Esophagus squamous epithelium (tissue), 5 donors: ENCODE results near the gene CEP162. TPM values are rescaled to one million over a fixed set of nuclear protein-coding genes. Genes with fewer than 3 reads are reported as not detected.

Experiments
- DNase-seq: peaks from one replicate; lab custom pipeline; 2025; lab: John Stamatoyannopoulos, UW
- H3K27ac ChIP-seq, 4 donors: fragments of 200-600 bp; sonication (generic); one replicate each; pipeline ENCODE4 v1.5.1; 2016 to 2019; ENCODE audit warnings: mild to moderate bottlenecking in 1 of 4
- H3K27me3 ChIP-seq, 4 donors: fragments of 200-600 bp; sonication (generic); 1 replicate in 3 of 4; 2 replicates in 1 of 4; pipeline versions ENCODE4 v1.5.1 to v1.6.0; 2017 to 2021; ENCODE audit warnings: antibody characterized with exemption in 1 of 4
- H3K36me3 ChIP-seq, 3 donors: fragments of 200-600 bp; sonication (generic); one replicate each; pipeline ENCODE4 v1.5.1; 2016 to 2019
- H3K4me1 ChIP-seq, 3 donors: fragments of 200-600 bp; sonication (generic); one replicate each; pipeline ENCODE4 v1.5.1; 2017 to 2019
- H3K4me3 ChIP-seq, 4 donors: fragments of 200-600 bp; sonication (generic); 1 replicate in 3 of 4; 2 replicates in 1 of 4; pipeline ENCODE4 v1.5.1; 2016 to 2019; ENCODE audit warnings: mild to moderate bottlenecking in 2 of 4, moderate library complexity in 1 of 4
- H3K9me3 ChIP-seq, 3 donors: fragments of 200-600 bp; sonication (generic); one replicate each; pipeline ENCODE4 v1.5.1; 2016 to 2019
- POLR2A ChIP-seq, 4 donors: fragments of 450-650 bp; IDR thresholded peaks; one replicate each; pipeline ENCODE4 v1.6.1; 2017; ENCODE audit warnings: antibody characterized with exemption in 4 of 4, mild to moderate bottlenecking in 4 of 4, moderate library complexity in 3 of 4
- WGBS, 2 donors: methylation state at CpG; one replicate each; pipeline ENCODE4 v1.1.5; 2018; 5-methylcytosine and 5-hydroxymethylcytosine counted together
- intact Hi-C: fragments of 100-400 bp; cut with DNase I; formaldehyde crosslinking; loops from one replicate; pipeline ENCODE4 v1.15.0; 2022
- total RNA-seq, 4 donors: library from RNA; depleted of rRNA; stranded (reverse); fragments of >200 nt; gene quantifications; one replicate each; pipeline ENCODE4 v1.1.0, GENCODE V29; 2016
- TF ChIP-seq, protein P1 (sequence below), 6 experiments: fragments of 450-650 bp in 4 of 6; fragments of 200-600 bp in 2 of 6; sonication (generic) in 2 of 6; IDR thresholded peaks; one replicate each; pipeline ENCODE4 v1.5.1; 2016 to 2019; ENCODE audit warnings: antibody characterized with exemption in 6 of 6, mild to moderate bottlenecking in 4 of 6, moderate library complexity in 4 of 6
- donor health status: DM: yes; HTN: yes; CAD: no.

The CEP162 gene
- total RNA-seq, 4 donors from 2014 or later: 2.9 to 6.4 (median 4.5) TPM

GRCh38 chr6:84260196-84260595 lies 32.8 kb upstream of the CEP162 start:
- no peak for TF ChIP-seq POLR2A (IDR thresholded peaks at IDR 0.05)
- TF ChIP-seq, protein P1, sequence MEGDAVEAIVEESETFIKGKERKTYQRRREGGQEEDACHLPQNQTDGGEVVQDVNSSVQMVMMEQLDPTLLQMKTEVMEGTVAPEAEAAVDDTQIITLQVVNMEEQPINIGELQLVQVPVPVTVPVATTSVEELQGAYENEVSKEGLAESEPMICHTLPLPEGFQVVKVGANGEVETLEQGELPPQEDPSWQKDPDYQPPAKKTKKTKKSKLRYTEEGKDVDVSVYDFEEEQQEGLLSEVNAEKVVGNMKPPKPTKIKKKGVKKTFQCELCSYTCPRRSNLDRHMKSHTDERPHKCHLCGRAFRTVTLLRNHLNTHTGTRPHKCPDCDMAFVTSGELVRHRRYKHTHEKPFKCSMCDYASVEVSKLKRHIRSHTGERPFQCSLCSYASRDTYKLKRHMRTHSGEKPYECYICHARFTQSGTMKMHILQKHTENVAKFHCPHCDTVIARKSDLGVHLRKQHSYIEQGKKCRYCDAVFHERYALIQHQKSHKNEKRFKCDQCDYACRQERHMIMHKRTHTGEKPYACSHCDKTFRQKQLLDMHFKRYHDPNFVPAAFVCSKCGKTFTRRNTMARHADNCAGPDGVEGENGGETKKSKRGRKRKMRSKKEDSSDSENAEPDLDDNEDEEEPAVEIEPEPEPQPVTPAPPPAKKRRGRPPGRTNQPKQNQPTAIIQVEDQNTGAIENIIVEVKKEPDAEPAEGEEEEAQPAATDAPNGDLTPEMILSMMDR (IDR thresholded peaks at IDR 0.05): no peak
- Histone ChIP-seq H3K9me3 (no peaks in the 10 kb centered on the region), H3K4me1 (no peaks in the 10 kb centered on the region), H3K36me3 (no peaks in the 10 kb centered on the region), H3K27me3 (no peaks in the 10 kb centered on the region), H3K4me3 (no peak overlapping the region), H3K27ac (no peak overlapping the region)
- intact Hi-C loops: no loop called here
- no peak for DNase-seq
- WGBS, 2 donors: 51 to 56% methylated on average over 4 of the region's 4 CpGs

- no peak overlapping the region for H3K27ac ChIP-seq
- intact Hi-C loops: no loop called here
- H3K36me3 ChIP-seq: no peaks in the 10 kb centered on the region
- H3K27me3 ChIP-seq: no peaks in the 10 kb centered on the region
- peak overlapping the region in 1 of 4 donors; percentile 21 for H3K4me3 ChIP-seq
- TF ChIP-seq, protein P1 (IDR thresholded peaks at IDR 0.05): no peak
- TF ChIP-seq POLR2A (IDR thresholded peaks at IDR 0.05): no peak
- 76 to 88% methylated on average over 3 to 4 of the region's 4 CpGs for WGBS, 2 donors
- H3K4me1 ChIP-seq: no peaks in the 10 kb centered on the region
- no peak for DNase-seq
- no peaks in the 10 kb centered on the region for H3K9me3 ChIP-seq
Observed at GRCh38 chr6:84258866-84259265, 31.4 kb upstream of the CEP162 start.

- intact Hi-C loops: no loop called here
- Histone ChIP-seq H3K27me3 (no peaks in the 10 kb centered on the region), H3K36me3 (no peaks in the 10 kb centered on the region), H3K4me1 (no peaks in the 10 kb centered on the region), H3K27ac (no peak overlapping the region), H3K9me3 (no peaks in the 10 kb centered on the region), H3K4me3 (peak overlapping the region in 1 of 4 donors; percentile 21)
- 44% methylated on average over 2 of the region's 2 CpGs; no CpG with 5 or more reads in 1 of the 2 donors for WGBS, 2 donors
- TF ChIP-seq POLR2A (IDR thresholded peaks at IDR 0.05): no peak
- TF ChIP-seq, protein P1 (IDR thresholded peaks at IDR 0.05): no peak
- no peak for DNase-seq
Observed at GRCh38 chr6:84258268-84258667, 30.8 kb upstream of the CEP162 start.

GRCh38 chr6:84255641-84256040 lies 28.2 kb upstream of the CEP162 start:
- DNase-seq: no peak
- Histone ChIP-seq H3K27me3 (no peaks in the 10 kb centered on the region), H3K9me3 (no peaks in the 10 kb centered on the region), H3K4me3 (no peak overlapping the region), H3K36me3 (no peaks in the 10 kb centered on the region), H3K4me1 (no peaks in the 10 kb centered on the region), H3K27ac (no peak overlapping the region)
- intact Hi-C loops: no loop called here
- TF ChIP-seq POLR2A (IDR thresholded peaks at IDR 0.05): no peak
- TF ChIP-seq, protein P1 (IDR thresholded peaks at IDR 0.05): no peak

DNA sequence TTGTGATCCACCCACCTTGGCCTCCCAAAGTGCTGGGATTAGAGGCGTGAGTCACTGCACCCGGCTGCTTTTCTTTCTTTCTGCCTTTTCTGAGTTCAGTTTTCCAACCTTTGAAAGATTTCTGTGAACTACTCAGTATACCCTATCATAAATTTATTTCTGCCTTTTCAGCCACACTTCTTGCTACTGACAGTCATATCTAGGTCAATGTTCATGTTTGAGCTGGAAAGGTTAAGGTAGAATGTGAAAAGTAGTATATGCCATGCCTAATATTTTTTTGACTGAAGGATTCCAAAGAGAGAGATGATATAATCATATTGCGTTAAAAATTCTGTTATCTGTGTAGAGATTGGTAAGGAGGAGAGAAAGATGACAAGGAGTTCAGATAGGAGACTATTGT lies 25.9 kb upstream of the CEP162 start:
- WGBS, 2 donors: 69 to 77% methylated on average over 3 of the region's 3 CpGs

More for the DNA sequence above, 25.9 kb upstream of the CEP162 start:
- DNase-seq: no peak
- no peak overlapping the region for H3K27ac ChIP-seq
- intact Hi-C loops: no loop called here
- H3K27me3 ChIP-seq: no peaks in the 10 kb centered on the region
- H3K36me3 ChIP-seq: no peaks in the 10 kb centered on the region
- no peak overlapping the region for H3K4me3 ChIP-seq
- no peaks in the 10 kb centered on the region for H3K4me1 ChIP-seq
- no peak for TF ChIP-seq POLR2A (IDR thresholded peaks at IDR 0.05)
- TF ChIP-seq, protein P1 (IDR thresholded peaks at IDR 0.05): no peak
- H3K9me3 ChIP-seq: no peaks in the 10 kb centered on the region
